NCI-H2171 (cell line): ENCODE data around the gene LRRC23.

ENCODE experiments used
- DNase-seq: peaks from one replicate; lab custom pipeline; 2025; lab: John Stamatoyannopoulos, UW

LRRC23 gene

DNA sequence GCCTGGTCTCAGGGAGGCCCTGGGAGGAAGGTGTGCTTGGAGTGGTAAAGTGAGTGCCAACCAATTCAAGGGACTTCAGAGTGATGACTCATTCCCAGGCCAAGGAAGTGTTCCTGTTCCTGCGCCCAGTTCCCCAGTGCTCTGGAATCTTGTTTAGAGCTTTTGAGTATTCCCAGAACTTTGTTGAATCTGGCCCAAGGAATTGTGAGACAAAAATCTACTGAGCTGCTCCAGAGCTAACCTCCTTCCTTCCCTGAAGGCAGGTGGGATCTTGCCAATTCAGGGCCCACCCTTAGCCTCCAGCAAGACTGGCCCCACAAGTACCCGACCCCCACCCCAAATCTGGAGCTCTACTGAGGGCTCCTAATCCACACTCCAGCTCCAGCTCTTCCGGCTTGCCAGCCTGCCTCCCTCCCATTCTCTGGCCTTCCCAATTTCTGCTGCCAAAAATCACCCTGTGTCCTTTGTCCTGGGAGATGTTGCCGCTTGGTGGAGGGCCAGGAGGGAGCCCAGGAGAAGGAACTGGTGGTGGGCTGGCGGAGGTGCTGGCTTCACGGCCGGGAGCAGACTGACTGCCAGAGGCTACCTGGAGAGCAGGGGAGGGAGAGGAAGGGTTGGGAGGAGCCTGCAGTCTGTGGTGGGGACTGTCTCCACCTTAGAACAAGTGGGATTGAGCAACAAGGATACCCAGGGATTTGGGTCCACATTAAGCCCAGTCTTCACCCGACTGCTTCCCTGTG, 21.1 kb downstream of the LRRC23 start:
- DNase-seq: peak; percentile 93

- DNase-seq: peak; percentile 98
These were observed 22.9 kb downstream of the LRRC23 start, which contains the start of gene ATN1 for GRCh38 chr12:6927379-6928021. ATN1 (plus strand) TSS chr12:6927959; CDS start chr12:6934002, 6,043 bp downstream.

DNA sequence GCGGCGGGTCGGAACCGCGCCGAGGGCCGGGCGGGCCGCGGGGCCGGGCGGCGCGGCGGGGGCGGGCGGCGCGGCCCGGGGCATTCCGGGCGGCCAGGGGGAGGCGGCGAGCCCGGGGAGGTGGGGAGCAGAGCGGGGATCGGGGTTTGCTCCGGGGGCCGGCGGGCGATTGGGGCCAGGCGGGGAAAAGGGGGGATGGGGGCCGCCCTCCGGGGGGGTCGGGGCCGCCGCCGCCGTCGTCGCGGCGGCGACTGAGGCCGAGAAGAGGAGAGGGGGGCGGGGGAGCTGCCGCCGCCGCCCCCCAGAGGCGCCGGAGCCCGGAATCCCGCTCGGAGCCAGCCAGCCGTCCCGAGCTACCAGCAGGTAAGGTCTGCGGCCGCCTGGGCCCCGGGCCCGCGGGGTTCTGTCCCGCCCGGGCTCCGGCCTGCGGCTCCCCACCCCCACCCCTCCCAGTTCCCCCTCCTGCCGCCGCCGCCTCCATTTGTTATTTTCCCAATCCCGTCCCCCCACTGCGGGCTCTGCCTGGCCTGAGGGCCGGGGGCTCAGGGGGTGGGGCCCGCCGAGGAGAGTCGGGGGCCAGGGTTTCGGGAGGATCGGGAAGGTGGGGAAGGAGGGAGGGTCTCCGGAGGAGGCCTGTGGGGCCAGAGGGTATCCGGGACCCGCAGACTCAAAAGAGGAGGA, 23.5 kb downstream of the LRRC23 start:
- peak; percentile 67 for DNase-seq

DNA sequence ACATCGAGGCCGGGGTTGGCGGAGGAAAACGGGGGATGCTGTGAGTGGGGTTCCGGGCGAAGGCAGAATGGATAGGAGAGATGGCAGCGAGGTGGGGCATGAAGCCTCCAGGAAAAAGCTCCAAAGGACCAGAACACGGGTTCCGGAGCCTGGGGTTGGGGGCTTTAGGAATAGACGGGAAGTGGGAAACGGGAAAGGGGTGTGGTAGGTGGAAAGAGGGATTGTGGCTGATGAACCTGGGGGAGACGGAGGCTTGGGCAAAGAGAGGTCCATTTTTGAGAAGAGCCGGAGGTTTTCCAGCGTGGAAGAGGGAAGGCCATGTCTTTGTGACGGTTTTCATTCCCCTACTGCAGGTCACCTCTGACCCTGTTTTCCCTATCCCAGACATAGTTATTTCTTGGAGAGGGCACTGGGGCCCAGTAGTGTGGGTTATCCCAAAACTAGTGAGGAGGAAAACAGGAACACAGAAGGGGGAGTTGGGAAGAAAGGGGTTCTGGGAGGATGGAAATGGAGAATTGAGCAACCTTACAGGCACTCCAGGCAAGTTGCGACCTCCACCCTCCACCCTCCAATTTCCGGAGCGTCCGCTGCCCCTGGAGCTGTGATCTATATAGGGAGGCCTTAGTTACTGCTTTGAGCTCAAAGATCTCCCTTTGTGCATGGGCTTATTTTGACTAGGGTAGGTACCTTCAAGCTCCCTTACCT, 24.2 kb downstream of the LRRC23 start:
- DNase-seq: peak; percentile 67

GRCh38 chr12:6929466-6930452, 25.1 kb downstream of the LRRC23 start:
- DNase-seq: no peak

- no peak for DNase-seq
These were observed 28.1 kb downstream of the LRRC23 start for GRCh38 chr12:6932766-6933165.

DNA sequence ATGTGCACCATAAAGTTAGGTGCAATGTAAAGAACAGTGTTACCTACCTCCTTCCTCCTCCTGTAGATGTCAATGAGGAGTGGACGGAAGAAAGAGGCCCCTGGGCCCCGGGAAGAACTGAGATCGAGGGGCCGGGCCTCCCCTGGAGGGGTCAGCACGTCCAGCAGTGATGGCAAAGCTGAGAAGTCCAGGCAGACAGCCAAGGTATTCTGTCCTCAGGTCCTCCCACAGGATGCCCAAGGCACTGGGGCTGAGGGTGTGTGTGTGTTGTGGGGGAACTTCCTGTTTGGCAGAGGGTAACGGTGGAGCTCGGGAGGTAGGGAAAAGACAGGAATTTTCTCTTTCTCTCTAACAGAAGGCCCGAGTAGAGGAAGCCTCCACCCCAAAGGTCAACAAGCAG, 29.5 kb downstream of the LRRC23 start:
- DNase-seq: no peak

GRCh38 chr12:6935371-6936193, 31.0 kb downstream of the LRRC23 start:
- no peak for DNase-seq

DNA sequence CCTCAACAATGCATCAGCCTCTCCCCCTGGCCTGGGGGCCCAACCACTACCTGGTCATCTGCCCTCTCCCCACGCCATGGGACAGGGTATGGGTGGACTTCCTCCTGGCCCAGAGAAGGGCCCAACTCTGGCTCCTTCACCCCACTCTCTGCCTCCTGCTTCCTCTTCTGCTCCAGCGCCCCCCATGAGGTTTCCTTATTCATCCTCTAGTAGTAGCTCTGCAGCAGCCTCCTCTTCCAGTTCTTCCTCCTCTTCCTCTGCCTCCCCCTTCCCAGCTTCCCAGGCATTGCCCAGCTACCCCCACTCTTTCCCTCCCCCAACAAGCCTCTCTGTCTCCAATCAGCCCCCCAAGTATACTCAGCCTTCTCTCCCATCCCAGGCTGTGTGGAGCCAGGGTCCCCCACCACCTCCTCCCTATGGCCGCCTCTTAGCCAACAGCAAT, 31.6 kb downstream of the LRRC23 start:
- no peak for DNase-seq

DNA sequence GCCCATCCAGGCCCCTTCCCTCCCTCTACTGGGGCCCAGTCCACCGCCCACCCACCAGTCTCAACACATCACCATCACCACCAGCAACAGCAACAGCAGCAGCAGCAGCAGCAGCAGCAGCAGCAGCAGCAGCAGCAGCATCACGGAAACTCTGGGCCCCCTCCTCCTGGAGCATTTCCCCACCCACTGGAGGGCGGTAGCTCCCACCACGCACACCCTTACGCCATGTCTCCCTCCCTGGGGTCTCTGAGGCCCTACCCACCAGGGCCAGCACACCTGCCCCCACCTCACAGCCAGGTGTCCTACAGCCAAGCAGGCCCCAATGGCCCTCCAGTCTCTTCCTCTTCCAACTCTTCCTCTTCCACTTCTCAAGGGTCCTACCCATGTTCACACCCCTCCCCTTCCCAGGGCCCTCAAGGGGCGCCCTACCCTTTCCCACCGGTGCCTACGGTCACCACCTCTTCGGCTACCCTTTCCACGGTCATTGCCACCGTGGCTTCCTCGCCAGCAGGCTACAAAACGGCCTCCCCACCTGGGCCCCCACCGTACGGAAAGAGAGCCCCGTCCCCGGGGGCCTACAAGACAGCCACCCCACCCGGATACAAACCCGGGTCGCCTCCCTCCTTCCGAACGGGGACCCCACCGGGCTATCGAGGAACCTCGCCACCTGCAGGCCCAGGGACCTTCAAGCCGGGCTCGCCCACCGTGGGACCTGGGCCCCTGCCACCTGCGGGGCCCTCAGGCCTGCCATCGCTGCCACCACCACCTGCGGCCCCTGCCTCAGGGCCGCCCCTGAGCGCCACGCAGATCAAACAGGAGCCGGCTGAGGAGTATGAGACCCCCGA, 32.2 kb downstream of the LRRC23 start:
- DNase-seq: peak; percentile 87

- peak; percentile 100 for DNase-seq
These were observed 33.1 kb downstream of the LRRC23 start for GRCh38 chr12:6937481-6938352.

DNA sequence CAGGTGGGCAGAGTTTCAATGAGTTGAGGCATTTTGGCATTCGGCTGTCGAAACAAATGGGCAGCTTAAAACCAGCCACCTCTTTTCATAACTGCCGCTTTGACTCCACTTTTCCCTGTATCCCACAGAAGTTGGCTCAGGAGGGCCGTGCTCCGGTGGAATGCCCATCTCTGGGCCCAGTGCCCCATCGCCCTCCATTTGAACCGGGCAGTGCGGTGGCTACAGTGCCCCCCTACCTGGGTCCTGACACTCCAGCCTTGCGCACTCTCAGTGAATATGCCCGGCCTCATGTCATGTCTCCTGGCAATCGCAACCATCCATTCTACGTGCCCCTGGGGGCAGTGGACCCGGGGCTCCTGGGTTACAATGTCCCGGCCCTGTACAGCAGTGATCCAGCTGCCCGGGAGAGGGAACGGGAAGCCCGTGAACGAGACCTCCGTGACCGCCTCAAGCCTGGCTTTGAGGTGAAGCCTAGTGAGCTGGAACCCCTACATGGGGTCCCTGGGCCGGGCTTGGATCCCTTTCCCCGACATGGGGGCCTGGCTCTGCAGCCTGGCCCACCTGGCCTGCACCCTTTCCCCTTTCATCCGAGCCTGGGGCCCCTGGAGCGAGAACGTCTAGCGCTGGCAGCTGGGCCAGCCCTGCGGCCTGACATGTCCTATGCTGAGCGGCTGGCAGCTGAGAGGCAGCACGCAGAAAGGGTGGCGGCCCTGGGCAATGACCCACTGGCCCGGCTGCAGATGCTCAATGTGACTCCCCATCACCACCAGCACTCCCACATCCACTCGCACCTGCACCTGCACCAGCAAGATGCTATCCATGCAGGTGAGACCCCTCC, 34.0 kb downstream of the LRRC23 start:
- DNase-seq: no peak

- DNase-seq: no peak
These were observed 34.5 kb downstream of the LRRC23 start for GRCh38 chr12:6939191-6939540.

- DNase-seq: no peak
These were observed 36.6 kb downstream of the LRRC23 start for GRCh38 chr12:6941267-6941666.

- no peak for DNase-seq
These were observed 37.2 kb downstream of the LRRC23 start for GRCh38 chr12:6941782-6942181.

DNA sequence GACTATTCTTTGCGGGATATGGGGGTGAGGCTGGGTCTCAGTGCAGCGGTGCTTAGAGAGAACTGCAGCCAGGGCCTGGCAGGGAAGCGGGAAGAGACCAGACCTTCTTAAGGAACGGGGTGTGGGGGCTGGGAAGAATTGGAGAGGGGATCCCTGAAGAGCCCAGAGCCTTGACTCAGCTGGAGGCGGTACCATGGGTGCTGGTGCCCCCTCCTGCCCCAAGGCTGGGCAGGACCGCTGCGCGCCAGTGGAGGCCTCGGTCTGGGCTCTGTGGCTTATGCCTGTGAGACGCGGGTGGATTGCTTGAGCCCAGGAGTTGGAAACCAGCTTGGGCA, 37.7 kb downstream of the LRRC23 start:
- no peak for DNase-seq

- DNase-seq: peak; percentile 100
These were observed 38.7 kb downstream of the LRRC23 start for GRCh38 chr12:6943389-6943721.
